Measurements from ENCODE around the gene KRTAP10-1. TPM values are rescaled to one million over a fixed set of nuclear protein-coding genes. Genes with fewer than 3 reads are reported as not detected.

KRTAP10-1 gene
- total and polyA plus RNA-seq, 9 of the 15 experiments (the other 6 are each of a cell fraction or from before 2014, with no cell fraction given) = not detected

GRCh38 chr21:44524414-44525371, 15.3 kb downstream of the KRTAP10-1 start (continued):
- no peak for TF ChIP-seq ZNF318 (IDR thresholded peaks at IDR 0.05; ENCODE audit: borderline replicate concordance in 1 of 2, low read depth in 1 of 2)
- no peak for TF ChIP-seq DPF2 (IDR thresholded peaks at IDR 0.05)
- TF ChIP-seq HMBOX1 (IDR thresholded peaks at IDR 0.05) = peak; percentile 77
- TF ChIP-seq RFX1 (IDR thresholded peaks at IDR 0.05) = no peak
- no peak for TF ChIP-seq MGA (IDR thresholded peaks at IDR 0.05)

Data from K562 (cell line).